Peyer's patch (tissue), 4 donors: ENCODE measurements around the gene ARPC1A.

ENCODE experiments used
- POLR2A ChIP-seq, 2 donors: fragments of 450-650 bp; IDR thresholded peaks; one replicate each; pipeline ENCODE4 v1.5.1; 2017; ENCODE audit warnings: antibody characterized with exemption in 2 of 2, mild to moderate bottlenecking in 2 of 2, moderate library complexity in 2 of 2
- TF ChIP-seq, protein P1 (sequence below), 6 experiments: fragments of 450-650 bp in 4 of 6; fragments of 200-600 bp in 2 of 6; sonication (generic) in 1 of 6; IDR thresholded peaks; one replicate each; pipeline ENCODE4 v1.5.1; 2017 to 2019; ENCODE audit warnings: antibody characterized with exemption in 6 of 6, mild to moderate bottlenecking in 3 of 6, moderate library complexity in 1 of 6

DNA sequence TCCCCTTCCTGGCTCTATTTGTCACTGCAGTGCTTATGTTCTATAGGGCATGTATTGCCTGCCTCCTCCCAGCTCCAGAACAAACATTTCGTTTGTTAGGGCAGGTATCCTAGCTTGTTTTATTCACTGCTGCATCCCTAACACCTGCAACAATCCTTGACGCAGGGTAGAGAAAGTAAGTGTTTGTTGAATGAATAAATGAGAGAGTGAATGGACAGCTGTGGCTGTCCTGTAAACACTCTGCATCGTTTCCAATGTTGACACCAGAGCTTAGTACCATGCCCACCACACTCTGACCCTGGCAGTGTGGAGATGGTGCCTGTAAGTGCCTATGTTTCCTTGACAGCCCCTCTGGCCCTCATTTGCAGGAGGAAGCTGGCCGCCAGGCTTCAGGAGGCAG is 32.0 kb upstream of the ARPC1A start:
- TF ChIP-seq, protein P1, sequence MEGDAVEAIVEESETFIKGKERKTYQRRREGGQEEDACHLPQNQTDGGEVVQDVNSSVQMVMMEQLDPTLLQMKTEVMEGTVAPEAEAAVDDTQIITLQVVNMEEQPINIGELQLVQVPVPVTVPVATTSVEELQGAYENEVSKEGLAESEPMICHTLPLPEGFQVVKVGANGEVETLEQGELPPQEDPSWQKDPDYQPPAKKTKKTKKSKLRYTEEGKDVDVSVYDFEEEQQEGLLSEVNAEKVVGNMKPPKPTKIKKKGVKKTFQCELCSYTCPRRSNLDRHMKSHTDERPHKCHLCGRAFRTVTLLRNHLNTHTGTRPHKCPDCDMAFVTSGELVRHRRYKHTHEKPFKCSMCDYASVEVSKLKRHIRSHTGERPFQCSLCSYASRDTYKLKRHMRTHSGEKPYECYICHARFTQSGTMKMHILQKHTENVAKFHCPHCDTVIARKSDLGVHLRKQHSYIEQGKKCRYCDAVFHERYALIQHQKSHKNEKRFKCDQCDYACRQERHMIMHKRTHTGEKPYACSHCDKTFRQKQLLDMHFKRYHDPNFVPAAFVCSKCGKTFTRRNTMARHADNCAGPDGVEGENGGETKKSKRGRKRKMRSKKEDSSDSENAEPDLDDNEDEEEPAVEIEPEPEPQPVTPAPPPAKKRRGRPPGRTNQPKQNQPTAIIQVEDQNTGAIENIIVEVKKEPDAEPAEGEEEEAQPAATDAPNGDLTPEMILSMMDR (IDR thresholded peaks at IDR 0.05), result no peak
- no peak for TF ChIP-seq POLR2A (IDR thresholded peaks at IDR 0.05)
